KOPT-K1 (cell line): ENCODE measurements around the gene WDR88.
"Not testable (repeated sequence)": the region's sequence is repeated elsewhere in the genome, so short reads cannot be mapped to it uniquely, and the experiment has no call there.

Experiments
- H3K27ac ChIP-seq: fragments of 200-600 bp; sonication (generic); 2 replicates; pipeline ENCODE4 v1.5.1; 2016; ENCODE audit warnings: antibody characterized with exemption, mild to moderate bottlenecking, low read depth, low read length; ENCODE audit not compliant: poor library complexity, severe bottlenecking
- H3K36me3 ChIP-seq: fragments of 200-600 bp; sonication (generic); 2 replicates; pipeline ENCODE4 v1.5.1; 2017; ENCODE audit warnings: antibody characterized with exemption, mild to moderate bottlenecking, low read length, moderate library complexity; ENCODE audit not compliant: insufficient read depth
- H3K9me3 ChIP-seq: fragments of 200-600 bp; sonication (generic); 2 replicates; pipeline ENCODE4 v1.5.1; 2017; ENCODE audit warnings: antibody characterized with exemption, low read length, mild to moderate bottlenecking; ENCODE audit not compliant: insufficient read depth, poor library complexity, severe bottlenecking

Gene WDR88

DNA sequence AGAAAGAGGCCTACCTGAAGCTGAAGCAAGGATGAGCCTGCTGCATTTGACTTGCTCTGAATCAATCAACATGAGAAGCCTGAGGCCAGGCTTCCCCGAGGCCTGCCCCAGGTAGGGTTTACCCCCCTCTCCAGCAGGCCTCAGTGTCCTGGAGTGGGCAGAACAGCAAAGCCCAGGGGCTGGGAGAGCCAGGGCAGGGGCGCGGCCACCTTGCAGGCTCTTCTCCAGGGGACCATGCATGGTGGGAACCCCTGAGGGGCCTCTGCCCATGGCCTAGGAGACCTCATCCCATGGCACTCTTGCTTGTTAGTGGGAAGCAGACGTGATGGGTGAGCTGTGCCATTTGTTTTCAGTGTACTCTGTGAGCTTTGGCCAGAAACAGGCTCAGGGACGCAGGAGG lies 42.3 kb downstream of the WDR88 start:
- no peaks in the 10 kb centered on the region for H3K36me3 ChIP-seq
- peaks cover 3% of the 10 kb centered on the region for H3K9me3 ChIP-seq

DNA sequence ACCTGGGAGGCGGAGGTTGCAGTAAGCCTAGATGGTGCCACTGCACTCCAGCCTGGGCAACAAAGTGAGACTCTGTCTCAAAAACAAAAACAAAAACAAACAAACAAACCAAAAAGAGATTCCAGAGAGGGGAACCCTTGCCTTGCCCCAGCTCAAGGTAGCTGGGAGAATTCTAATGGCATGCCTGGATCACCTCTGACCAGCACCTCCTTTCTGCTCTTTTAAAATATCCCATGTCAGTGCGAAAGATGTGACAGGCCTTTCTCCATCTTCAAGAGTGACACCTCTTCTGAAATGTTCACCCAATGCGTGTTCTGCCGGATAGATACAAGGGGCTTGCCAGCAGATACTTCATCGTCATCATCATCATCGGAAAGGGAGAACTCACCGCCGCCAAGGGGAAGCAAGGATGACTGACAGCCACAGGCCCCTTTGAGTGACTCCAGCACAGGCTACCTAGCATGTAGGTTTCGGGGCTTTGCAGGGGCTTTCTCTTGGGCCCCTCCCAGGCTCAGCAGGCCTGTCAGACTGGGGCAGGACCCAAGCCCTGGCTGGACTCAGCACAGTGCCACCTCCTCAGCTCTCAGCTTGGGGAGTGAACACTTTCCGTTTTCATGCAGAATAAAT lies 43.4 kb downstream of the WDR88 start:
- H3K36me3 ChIP-seq, result no peaks in the 10 kb centered on the region
- H3K9me3 ChIP-seq, result no peaks in the 10 kb centered on the region
- H3K27ac ChIP-seq, result no peak overlapping the region

More for the DNA sequence above, 42.3 kb downstream of the WDR88 start:
- no peak overlapping the region for H3K27ac ChIP-seq

DNA sequence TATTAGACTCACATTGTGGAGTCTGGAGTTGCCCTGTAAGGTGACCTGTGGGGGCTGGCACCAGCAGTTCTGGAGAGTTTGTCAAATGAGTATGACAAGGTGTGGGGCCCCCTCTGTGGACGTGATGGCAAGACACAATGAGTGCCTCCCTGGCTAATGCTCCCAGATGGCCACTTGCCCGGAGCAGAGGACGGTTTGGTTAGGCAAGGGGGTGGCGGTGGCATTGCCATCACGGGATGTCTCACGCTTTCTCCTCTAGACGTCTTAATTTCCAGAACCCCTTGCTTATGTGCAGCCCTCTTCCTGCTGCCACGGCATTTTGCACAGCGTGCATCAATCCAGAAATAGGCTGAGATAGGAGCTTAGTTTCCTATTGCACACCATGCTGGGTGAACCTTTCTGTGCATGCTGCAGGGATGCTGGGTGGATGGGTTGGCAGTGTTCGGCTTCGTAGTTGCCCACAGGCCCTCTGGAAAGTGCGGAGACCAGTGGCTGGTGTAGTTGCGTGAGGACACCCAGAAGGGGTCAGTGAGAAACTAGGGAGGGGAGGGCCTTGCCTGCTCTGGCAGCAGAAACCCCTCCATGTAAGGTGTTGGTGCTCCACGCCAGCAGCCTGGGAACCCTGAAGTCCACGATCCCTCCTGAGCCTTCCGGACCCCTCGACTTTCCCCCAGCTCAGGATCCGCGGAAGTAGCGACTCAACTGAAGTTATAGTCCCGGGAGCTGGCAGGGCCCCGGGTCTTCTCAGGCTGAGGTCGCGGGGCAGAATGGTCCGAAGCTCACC lies 44.2 kb downstream of the WDR88 start:
- Histone ChIP-seq H3K27ac (peak overlapping the region; percentile 94), H3K36me3 (no peaks in the 10 kb centered on the region), H3K9me3 (no peaks in the 10 kb centered on the region)

DNA sequence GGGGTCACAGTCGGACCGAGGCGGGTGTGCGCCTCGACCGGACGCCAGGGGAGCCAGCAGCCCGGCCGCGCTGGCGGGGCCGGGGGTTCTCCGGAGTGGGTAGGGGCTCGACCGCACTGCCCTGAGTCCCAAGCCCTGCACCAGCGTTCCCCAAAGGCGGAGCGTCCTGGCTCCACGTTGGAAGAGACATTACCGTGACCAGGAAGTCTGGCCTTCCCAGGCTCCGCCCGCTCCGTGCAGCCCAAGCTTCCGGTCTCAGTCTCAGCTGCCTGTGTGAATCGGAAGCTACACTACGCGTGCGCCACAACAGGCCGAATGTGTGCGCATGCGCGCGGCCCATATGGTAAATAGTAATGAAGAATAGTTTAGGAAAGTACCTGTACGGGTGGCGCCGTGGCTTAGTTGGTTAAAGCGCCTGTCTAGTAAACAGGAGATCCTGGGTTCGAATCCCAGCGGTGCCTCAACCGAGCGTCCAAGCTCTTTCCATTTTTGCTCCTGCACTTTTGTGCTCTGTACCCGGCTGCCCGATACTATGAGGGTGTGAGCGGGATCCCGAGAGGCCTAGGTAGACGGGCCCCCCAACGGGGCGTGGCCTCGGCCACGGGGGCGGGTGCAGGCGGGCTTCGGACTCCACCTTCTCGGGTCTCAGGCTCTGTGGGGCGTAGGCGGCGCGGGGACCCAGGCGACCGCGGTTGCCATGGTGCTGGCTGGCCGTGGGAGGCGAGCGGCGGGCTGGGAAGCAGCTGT lies 44.9 kb downstream of the WDR88 start:
- H3K27ac ChIP-seq, result peak overlapping the region; percentile 94
- no peaks in the 10 kb centered on the region for H3K36me3 ChIP-seq

DNA sequence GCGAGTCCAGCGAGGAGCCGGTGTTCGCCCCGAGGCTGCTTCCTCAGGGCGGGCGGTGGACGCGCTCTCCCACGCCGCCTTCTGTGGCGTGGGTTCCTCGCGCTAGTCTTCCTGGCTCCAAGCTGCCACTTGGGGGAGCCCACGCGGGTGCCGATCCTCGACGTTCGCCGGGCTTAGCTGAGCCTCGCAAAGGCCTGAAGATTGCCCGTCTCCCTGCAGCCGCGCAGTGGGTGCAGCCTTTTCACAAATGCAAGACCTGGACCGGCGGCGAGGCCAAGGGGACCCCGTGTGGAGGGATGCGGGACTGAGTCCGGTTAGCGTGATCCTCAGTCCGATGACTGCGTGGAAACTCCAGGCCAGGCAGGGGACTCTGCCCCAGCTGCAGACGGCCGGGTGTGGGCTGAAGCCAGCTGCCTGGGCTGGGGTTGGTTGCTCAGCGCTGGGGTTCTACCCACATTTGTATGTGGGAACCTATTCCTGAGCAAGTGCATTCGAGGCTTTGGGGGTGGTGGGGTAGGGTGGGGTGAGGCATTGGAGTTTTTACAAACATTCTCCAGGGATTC lies 45.6 kb downstream of the WDR88 start:
- no peaks in the 10 kb centered on the region for H3K9me3 ChIP-seq
- H3K36me3 ChIP-seq, result no peaks in the 10 kb centered on the region
- H3K27ac ChIP-seq, result peak overlapping the region; percentile 39

More for the DNA sequence above, 44.9 kb downstream of the WDR88 start:
- no peaks in the 10 kb centered on the region for H3K9me3 ChIP-seq

DNA sequence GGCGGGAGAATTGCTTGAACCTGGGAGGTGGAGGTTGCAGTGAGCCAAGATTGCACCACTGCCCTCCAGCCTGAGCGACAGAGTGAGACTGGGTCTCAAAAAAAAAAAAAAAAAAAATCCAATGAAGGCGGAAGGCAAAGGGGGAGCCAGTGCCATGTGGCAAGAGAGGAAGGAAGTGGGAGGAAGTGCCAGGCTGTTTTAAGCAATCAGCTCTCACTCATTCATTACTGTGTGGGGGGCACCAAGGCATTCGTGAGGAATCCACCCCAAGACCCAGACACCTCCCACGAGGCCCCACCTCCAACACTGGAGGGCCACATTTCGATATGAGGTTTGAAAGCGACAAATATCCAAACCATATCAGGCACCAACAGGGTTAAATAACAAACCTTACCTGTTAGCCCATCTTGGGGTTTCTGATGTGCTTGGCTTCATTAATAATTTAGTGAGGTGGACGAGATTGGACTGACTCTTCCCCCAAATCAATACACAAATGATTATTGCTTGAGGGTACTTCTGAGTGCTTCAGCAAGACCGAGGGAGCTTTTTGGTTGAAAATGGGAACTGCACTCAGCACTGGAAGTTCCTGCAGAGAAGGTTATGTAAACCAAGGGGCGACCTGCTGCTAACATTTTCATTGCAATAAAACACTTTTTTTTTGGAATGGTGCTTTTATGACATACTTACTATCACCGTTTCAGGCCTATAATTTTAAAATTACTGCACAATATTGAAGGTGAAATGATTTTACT lies 54.7 kb downstream of the WDR88 start:
- H3K36me3 ChIP-seq, result no peaks in the 10 kb centered on the region
- H3K27ac ChIP-seq, result no peak overlapping the region
- no peaks in the 10 kb centered on the region for H3K9me3 ChIP-seq

DNA sequence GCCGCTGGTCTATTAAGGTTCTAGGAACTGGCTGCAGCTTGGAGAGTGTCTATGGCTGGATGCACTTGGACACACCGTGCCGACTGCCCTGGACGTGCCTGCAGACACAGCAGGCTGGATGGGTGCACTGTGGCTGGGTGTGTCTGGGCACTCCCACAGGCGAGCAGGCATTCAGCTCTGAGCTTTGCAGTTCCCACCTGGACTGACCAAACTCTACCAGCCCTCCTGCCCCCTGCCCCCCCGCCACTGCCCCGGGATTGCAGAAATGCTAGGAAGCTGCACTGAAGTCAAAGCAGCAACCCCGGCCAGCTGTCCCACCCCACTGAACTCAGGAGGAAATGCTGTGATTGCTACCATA lies 55.2 kb downstream of the WDR88 start:
- no peaks in the 10 kb centered on the region for H3K9me3 ChIP-seq
- no peak overlapping the region for H3K27ac ChIP-seq

DNA sequence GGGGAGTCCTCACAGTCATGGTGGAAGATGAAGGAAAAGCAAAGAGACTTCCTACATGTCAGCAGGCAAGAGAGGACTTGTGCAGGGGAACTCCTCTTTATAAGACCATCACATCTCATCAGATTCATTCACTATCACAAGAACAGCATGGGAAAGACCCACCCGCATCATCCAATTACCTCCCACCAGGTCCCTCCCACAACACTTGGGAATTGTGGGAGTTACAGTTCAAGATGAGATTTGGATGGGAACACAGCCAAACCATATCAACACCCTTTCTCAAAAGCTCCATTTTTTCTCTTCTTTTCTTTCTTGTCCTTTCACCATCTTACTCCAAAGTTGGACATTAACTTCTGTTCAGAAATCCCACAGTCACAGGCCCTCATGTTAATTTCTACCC lies 57.5 kb downstream of the WDR88 start:
- H3K36me3 ChIP-seq, result no peaks in the 10 kb centered on the region

More for the DNA sequence above, 55.2 kb downstream of the WDR88 start:
- H3K36me3 ChIP-seq, result no peaks in the 10 kb centered on the region

DNA sequence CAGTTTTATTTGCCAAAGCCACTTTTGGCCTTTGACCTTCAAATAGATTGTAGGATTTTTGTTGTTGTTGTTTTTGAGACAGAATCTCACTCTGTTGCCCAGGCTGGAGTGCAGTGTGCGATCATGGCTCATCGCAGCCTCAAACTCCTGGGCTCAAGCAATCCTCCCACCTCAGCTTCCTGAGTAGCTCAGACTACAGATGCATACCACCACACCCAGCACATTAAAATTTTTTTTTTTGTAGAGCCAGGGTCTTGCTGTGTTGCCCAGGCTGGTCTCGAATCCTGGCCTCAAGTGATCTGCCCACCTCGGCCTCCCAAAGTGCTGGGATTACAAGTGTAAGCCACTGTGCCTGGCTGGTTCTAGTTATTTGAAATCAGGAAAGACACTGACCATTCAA lies 59.2 kb downstream of the WDR88 start:
- H3K9me3 ChIP-seq, H3K36me3 ChIP-seq, H3K27ac ChIP-seq: not testable (repeated sequence)

More for the DNA sequence above, 57.5 kb downstream of the WDR88 start:
- H3K27ac ChIP-seq, result no peak overlapping the region
- no peaks in the 10 kb centered on the region for H3K9me3 ChIP-seq

DNA sequence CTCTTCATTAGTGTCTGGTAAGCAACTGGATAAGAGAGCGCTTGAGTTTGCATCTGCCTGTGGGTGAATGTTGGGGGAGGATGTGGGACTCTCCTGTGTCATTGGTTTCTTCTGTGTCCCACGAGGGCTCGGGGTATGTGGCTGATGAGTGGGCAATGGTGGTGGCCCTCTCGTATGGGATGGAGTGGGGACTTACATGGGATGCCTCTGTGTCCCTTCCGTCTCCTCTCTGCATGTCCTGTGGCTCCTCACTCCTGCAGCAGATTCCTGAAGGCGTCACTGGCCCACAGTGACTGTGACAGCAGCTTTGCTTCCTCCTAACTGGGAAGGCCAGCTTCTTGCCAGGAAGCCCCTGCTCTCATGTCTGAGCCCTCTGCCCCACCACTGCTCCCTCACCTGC lies 59.6 kb downstream of the WDR88 start:
- H3K36me3 ChIP-seq, result no peaks in the 10 kb centered on the region
- H3K9me3 ChIP-seq, result no peaks in the 10 kb centered on the region
- no peak overlapping the region for H3K27ac ChIP-seq

DNA sequence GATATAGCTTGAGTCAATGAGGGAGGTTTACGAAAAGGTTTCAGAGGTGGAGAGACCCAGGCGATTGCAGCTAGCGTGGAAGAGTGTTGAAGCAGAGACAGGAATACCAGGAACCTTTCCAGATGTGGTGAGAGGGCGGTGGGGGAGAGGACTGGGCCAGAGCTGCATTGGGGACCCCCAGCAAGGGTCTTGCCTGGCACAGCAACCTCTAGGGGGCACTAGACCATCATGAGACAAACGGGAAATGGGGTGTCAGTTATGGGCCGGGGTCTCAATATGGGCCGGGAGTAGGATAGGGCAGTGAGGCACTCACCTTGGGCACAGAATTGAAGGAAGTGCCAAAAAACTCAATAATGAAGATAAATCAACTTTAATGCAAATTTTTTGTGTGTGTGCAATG lies 60.1 kb downstream of the WDR88 start:
- H3K36me3 ChIP-seq, result no peaks in the 10 kb centered on the region
- no peak overlapping the region for H3K27ac ChIP-seq
- H3K9me3 ChIP-seq, result no peaks in the 10 kb centered on the region

DNA sequence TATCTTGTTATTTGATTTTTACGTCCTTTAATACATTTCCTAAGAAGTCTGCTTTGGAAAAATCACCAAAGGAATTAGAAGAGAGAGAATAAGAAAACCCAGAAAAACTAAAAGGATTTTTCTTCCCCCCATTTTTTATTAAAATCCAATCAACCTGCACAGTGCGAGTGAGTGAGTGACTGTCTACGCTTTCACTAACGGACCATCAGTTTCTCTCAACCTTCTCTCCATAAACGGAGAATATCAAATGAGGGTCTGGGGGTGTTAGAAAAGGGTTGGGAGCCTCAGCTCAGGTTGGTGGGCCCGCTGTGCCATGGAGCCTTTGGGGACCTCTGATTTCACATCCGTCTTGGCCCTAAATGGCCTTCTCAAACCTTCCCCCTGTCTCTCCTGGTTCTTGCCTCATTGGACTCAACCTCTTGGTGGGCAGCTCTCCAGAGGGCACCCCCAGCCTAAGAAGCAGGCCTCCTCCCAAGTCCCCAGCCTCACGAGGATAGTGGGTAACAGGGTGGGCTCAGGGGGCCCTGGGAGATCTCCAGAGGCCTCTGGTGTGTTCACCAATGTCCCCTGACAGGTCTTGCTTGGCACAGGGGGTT lies 61.5 kb downstream of the WDR88 start:
- Histone ChIP-seq H3K9me3 (no peaks in the 10 kb centered on the region), H3K36me3 (no peaks in the 10 kb centered on the region), H3K27ac (no peak overlapping the region)

DNA sequence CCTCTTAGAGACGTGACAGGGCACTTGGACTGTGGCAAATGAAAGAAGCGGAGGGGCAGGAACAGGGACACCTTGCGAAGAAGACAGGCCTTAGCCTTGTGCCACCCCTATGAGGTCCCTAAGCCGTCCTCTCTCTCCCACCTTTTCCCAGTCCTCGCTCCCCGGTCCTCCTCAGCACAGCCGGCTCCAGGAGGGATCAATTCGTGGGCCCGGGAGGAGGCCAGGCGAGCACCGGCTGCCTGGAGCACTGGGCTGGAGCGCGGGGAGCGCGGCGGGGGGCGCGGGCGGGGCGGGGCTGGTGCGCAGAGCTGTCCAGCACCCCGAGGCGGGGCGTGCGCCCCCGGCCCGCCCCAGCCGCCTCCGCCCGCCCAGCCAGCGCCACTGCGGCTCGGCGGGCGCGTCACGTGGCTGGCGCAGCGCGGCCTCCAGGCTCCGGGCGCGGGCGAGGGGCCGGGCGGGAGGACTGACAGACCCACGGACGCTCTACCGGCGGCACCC lies 62.0 kb downstream of the WDR88 start, which contains the start of gene LRP3:
Gene LRP3, plus strand, starts transcription at position 466 of the 498 bp plus-strand sequence. CDS start 456 bp downstream, outside the sequence.
- no peaks in the 10 kb centered on the region for H3K36me3 ChIP-seq
- H3K27ac ChIP-seq, result no peak within 1 kb of the TSS
- no peaks in the 10 kb centered on the region for H3K9me3 ChIP-seq

DNA sequence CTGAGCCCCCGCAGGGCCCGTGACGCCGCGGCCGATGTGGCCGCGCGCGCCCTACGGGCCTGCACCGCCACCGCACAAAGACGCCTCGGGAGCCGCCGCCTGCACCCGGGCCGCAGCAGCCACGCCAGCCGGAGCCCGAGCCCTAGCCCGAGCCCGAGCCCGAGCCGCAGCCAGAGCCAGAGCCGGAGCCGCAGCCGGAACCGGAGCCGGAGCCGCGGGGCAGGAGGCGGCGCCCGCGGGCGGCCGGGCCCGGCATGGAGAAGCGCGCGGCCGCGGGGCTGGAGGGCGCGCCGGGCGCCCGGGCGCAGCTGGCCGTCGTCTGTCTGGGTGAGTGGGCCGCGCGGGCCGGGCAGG lies 62.6 kb downstream of the WDR88 start:
- no peaks in the 10 kb centered on the region for H3K36me3 ChIP-seq
- H3K9me3 ChIP-seq, result no peaks in the 10 kb centered on the region
- no peak overlapping the region for H3K27ac ChIP-seq
